HUES48 (cell line): ENCODE measurements around the gene ANK3.

Experiments used
- H3K27ac ChIP-seq: one replicate; pipeline ENCODE4 v1.7.0; 2013; ENCODE audit warnings: low read depth, low read length, inconsistent platforms
- H3K27me3 ChIP-seq: 2 replicates; pipeline ENCODE4 v1.6.1; 2013; ENCODE audit warnings: mild to moderate bottlenecking, low read length; ENCODE audit not compliant: control insufficient read depth, insufficient read depth
- H3K36me3 ChIP-seq: 2 replicates; pipeline ENCODE4 v1.6.1; 2013; ENCODE audit warnings: low read length; ENCODE audit not compliant: control insufficient read depth, insufficient read depth
- H3K4me1 ChIP-seq: 2 replicates; pipeline ENCODE4 v1.6.1; 2013; ENCODE audit warnings: mild to moderate bottlenecking, low read length; ENCODE audit not compliant: control insufficient read depth, insufficient read depth
- H3K4me3 ChIP-seq: 2 replicates; pipeline ENCODE4 v1.5.1; 2013; ENCODE audit warnings: mild to moderate bottlenecking, low read depth, low read length
- H3K9ac ChIP-seq: 2 replicates; pipeline ENCODE4 v1.6.1; 2013; ENCODE audit warnings: mild to moderate bottlenecking, low read depth, low read length, moderate library complexity
- H3K9me3 ChIP-seq: 2 replicates; pipeline ENCODE4 v1.6.1; 2013; ENCODE audit warnings: low read length; ENCODE audit not compliant: control insufficient read depth, insufficient read depth

The ANK3 gene

GRCh38 chr10:60149003-60149402 is 240.7 kb downstream of the ANK3 start:
- no peak overlapping the region for H3K4me3 ChIP-seq

GRCh38 chr10:60148266-60148840 is 241.3 kb downstream of the ANK3 start:
- H3K9ac ChIP-seq, result no peak overlapping the region
- H3K9me3 ChIP-seq, result no peaks in the 10 kb centered on the region
- H3K4me1 ChIP-seq, result no peaks in the 10 kb centered on the region
- H3K27ac ChIP-seq, result no peak overlapping the region
- H3K27me3 ChIP-seq, result no peaks in the 10 kb centered on the region
- no peaks in the 10 kb centered on the region for H3K36me3 ChIP-seq
- no peak overlapping the region for H3K4me3 ChIP-seq

More at GRCh38 chr10:60149003-60149402, 240.7 kb downstream of the ANK3 start:
- Histone ChIP-seq H3K27me3 (no peaks in the 10 kb centered on the region), H3K4me1 (no peaks in the 10 kb centered on the region), H3K27ac (no peak overlapping the region), H3K9me3 (no peaks in the 10 kb centered on the region), H3K36me3 (no peaks in the 10 kb centered on the region), H3K9ac (no peak overlapping the region)

GRCh38 chr10:60147576-60148265 is 242.0 kb downstream of the ANK3 start:
- Histone ChIP-seq H3K36me3 (no peaks in the 10 kb centered on the region), H3K9me3 (no peaks in the 10 kb centered on the region), H3K4me3 (no peak overlapping the region), H3K27me3 (no peaks in the 10 kb centered on the region), H3K27ac (no peak overlapping the region), H3K9ac (no peak overlapping the region), H3K4me1 (no peaks in the 10 kb centered on the region)

GRCh38 chr10:60147025-60147424 is 242.7 kb downstream of the ANK3 start:
- no peaks in the 10 kb centered on the region for H3K36me3 ChIP-seq
- H3K9ac ChIP-seq, result no peak overlapping the region
- peaks cover under 1% of the 10 kb centered on the region for H3K4me1 ChIP-seq
- H3K27ac ChIP-seq, result no peak overlapping the region
- no peak overlapping the region for H3K4me3 ChIP-seq
- H3K9me3 ChIP-seq, result no peaks in the 10 kb centered on the region
- H3K27me3 ChIP-seq, result no peaks in the 10 kb centered on the region

GRCh38 chr10:60144099-60144498 is 245.6 kb downstream of the ANK3 start:
- H3K9ac ChIP-seq, result no peak overlapping the region
- no peak overlapping the region for H3K27ac ChIP-seq
- peaks cover 15% of the 10 kb centered on the region for H3K4me1 ChIP-seq
- no peaks in the 10 kb centered on the region for H3K27me3 ChIP-seq
- no peak overlapping the region for H3K4me3 ChIP-seq
- H3K36me3 ChIP-seq, result no peaks in the 10 kb centered on the region
- H3K9me3 ChIP-seq, result no peaks in the 10 kb centered on the region

GRCh38 chr10:60142736-60143135 is 246.9 kb downstream of the ANK3 start:
- Histone ChIP-seq H3K4me3 (no peak overlapping the region), H3K9me3 (no peaks in the 10 kb centered on the region), H3K27ac (no peak overlapping the region), H3K4me1 (peaks cover 28% of the 10 kb centered on the region), H3K9ac (no peak overlapping the region), H3K36me3 (no peaks in the 10 kb centered on the region), H3K27me3 (no peaks in the 10 kb centered on the region)

GRCh38 chr10:60141896-60142559 is 247.6 kb downstream of the ANK3 start:
- no peak overlapping the region for H3K4me3 ChIP-seq
- no peaks in the 10 kb centered on the region for H3K36me3 ChIP-seq
- no peak overlapping the region for H3K9ac ChIP-seq
- peak overlapping the region; percentile 91 for H3K27ac ChIP-seq
- no peaks in the 10 kb centered on the region for H3K9me3 ChIP-seq
- peaks cover 35% of the 10 kb centered on the region for H3K4me1 ChIP-seq
- no peaks in the 10 kb centered on the region for H3K27me3 ChIP-seq

GRCh38 chr10:60140651-60141632 is 248.7 kb downstream of the ANK3 start:
- no peaks in the 10 kb centered on the region for H3K9me3 ChIP-seq
- no peaks in the 10 kb centered on the region for H3K27me3 ChIP-seq
- H3K27ac ChIP-seq, result peak overlapping the region; percentile 91
- H3K4me3 ChIP-seq, result peak overlapping the region; percentile 74
- 0 out of 2 replicates have a peak, but pooled peaks cover 5% of the 10 kb centered on the region for H3K36me3 ChIP-seq
- peak overlapping the region; percentile 88 for H3K9ac ChIP-seq
- peaks cover 36% of the 10 kb centered on the region for H3K4me1 ChIP-seq

GRCh38 chr10:60139798-60140566 is 249.7 kb downstream of the ANK3 start:
- peaks cover 36% of the 10 kb centered on the region for H3K4me1 ChIP-seq
- no peaks in the 10 kb centered on the region for H3K27me3 ChIP-seq
- H3K36me3 ChIP-seq, result peaks cover 13% of the 10 kb centered on the region; the same call in 1 of the 2 replicates
- peak overlapping the region; percentile 88 for H3K9ac ChIP-seq
- H3K4me3 ChIP-seq, result peak overlapping the region; percentile 74
- H3K9me3 ChIP-seq, result no peaks in the 10 kb centered on the region
- H3K27ac ChIP-seq, result peak overlapping the region; percentile 91

- Histone ChIP-seq H3K27ac (peak overlapping the region; percentile 91), H3K36me3 (peaks cover 16% of the 10 kb centered on the region; the same call in 1 of the 2 replicates), H3K4me3 (peak overlapping the region; percentile 74), H3K9ac (peak overlapping the region; percentile 88), H3K27me3 (no peaks in the 10 kb centered on the region), H3K4me1 (peaks cover 36% of the 10 kb centered on the region), H3K9me3 (no peaks in the 10 kb centered on the region)
These were observed 250.4 kb downstream of the ANK3 start for GRCh38 chr10:60139290-60139689.
